NCI-H146 (cell line): ENCODE data around the gene MYO9A.

Experiments
- DNase-seq: peaks from one replicate; lab custom pipeline; 2025; lab: John Stamatoyannopoulos, UW

Gene MYO9A

DNA sequence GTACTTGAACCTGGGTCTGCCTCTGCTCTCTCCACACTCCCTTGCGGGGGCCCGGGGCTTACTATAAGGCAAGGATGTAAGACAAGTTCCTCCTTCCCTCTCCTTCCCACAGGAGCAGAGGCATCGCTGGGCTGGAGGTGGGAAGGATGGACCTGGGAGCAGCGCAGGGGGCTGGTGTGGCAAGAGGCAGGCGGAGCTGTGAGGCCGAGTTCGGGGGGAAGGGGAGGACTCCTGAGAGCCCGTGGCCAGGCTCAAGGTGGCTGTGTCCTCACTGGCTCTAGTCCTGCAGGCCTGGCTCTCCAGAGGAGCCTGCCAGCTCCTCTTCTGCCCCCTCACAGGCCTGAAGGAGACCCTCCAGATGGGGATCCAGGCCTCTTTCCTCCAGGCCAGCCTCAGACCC, 308.6 kb downstream of the MYO9A start:
- no peak for DNase-seq

DNA sequence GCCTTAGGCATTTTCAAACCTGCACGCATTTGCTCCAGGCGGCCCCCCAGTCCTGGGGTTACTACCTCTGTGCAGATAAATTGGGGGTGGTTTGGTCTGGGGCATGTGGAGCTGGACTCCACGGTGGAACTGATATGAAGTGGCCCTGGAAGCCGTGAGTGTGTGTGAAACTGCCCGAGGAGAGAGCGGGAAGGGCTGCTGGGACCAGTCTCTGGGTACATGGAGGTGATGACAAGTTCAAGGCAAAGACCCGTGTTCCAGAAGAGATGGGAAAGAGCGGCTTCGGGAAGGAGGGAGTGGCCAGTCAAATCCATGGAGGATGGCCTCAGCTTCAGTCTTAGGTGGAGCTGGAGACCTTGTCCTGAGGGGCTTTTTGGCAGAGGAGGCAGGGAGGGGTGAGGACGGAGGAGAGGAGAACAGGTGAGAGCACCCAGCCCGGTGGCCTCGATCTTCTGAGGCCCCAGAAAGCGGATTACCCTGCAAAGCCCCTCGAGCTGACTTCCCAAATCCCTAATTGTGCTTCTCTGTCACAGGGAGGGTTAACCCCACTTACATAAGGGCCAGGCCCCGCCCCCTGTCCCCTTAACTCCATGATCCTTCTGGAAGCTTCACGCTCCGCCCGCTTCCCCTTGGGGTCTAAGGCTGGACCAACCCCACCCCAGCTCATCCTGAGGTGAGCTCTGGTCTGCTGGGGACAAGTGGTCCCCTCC, 309.5 kb downstream of the MYO9A start:
- no peak for DNase-seq

DNA sequence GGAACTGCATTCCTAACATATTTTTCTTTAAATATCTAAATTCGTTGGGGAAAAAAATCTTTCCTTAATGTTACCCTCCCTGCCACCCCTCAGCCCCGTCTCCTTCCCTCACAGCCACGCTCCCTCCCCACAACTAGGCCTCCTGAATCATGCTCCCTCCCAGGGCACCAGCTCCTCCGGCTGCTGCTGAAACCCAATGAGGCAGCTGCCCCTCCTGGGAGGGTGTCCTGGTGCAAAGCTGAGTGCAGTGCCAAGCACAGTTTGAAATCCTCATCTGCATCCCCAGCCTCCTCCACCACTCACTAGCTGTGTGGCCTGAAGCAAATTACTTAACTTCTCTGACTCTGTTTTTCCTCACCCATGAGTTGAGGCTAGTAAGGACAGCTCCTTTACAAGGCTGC, 310.3 kb downstream of the MYO9A start:
- DNase-seq, result no peak

DNA sequence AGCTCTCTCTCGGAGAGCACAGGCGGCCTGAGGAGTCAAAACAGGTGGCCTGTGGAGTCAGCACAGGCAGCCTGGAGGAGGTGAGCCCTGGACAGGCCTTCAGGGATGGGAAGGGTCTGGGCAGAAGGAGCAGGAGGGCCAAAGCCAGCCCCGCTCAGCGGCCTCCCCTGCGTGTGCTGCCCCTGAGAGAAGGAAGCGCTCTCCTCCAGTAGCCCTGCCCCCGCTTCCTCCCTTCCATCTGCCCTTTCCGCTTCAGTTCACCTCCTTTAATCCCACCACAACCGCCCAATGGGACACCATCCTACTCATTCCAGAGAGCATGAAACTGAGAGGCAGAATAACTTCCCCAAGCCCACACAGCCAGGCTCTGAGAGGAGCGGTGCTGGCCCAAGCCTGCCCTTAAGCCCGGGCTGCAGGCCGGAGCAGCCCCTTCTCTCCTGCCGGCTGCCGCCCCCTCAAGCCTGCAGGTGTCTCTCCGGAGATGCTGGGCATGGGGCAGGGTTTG, 310.8 kb downstream of the MYO9A start:
- no peak for DNase-seq

DNA sequence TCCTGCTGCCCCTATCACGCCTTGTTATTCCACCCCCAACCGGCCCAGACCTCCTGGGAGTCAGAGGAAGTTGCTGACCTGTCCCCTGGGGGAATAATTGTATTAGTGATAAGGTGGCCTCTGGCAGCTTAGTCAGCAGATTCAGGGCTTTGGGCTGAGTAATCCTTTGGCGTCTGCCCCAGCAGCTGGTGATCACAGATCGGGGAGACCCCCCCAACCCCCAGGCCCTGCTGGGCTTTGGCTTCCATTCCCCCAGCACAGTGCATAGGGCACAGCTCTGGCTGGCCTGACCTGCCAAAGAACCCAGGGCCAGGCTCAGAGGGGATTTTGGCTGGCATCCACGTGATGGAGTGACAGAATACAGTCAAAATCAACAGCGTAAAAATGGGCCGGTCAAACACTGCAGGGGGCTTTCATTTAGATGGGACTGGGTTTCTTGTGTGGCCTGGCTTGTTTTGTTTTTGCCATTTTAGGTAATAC, 311.5 kb downstream of the MYO9A start:
- DNase-seq, result peak; percentile 65

DNA sequence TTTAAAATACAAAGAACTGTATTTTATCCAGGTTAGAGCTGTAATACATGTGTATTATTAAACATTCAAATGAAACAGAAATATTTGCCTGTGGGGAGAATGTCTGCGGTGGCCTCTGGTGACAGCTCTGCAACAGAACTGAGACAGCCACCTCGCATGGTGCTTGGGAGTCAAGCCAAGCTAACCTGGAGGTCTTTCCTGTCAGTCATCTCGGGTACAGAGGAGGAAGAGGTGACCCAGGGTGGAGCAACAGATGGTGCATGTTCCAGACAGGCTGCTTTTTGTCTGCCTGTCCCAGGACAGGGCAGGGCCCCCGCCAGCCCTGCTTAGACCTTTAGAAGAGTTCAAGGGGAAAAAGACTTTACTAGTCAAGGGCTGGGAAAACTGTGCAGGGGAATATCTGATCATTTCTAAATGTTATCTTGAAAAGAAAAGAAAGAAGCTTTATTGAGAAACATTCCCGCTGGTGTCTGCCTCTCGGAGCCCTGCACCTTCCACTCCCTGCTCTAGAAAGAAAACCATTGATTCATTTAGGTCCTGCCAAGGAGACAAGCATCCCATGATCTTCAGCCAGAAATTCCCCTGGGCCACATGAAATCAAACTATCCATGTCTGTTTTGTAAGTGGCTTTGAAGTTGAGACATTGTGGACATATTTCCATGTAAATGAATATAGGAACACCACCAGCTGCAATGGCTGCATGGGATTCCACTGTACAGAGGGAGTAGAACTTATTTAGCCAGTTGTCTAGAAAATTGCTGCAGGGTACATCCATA, 313.1 kb downstream of the MYO9A start:
- DNase-seq, result peak; percentile 9

DNA sequence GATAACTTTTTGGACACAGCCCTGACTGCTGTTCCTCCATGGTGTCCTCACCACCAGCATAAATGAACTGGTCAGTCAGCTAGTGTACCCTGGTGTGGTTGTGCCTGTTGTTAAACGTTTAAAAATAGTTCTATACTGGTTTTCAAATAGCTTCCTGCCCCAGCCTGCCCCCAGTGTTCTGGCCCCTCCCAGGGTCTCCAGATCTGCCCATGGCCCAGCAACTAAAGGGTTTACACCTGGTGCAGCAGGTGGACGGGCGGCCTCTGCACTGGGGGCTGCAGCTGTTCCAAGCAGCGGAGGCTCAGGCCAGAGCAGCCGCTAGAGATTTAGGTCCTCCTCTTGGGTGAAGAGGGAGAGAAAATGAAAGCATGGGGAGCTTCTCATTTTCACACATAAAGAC, 313.7 kb downstream of the MYO9A start:
- peak; percentile 56 for DNase-seq

DNA sequence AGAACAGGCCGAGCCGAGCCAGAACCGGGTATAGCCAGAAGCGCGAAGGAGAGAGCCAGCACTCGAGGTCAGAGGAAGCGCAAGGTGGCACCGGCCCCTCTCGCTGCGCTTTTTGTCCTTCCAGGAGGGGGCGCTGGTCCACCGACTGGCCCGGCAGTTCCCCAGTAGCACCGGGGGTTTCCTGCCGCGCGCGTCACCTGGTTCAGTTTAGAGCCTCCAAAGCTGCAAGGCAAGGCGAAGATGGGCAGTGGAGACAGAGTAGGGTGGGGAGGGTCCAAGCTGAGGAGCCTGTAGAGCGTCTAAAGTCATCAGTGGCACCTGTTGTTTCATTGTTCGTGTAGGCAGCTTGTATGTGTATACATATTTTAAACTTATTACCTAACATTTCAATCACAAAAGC, 315.2 kb downstream of the MYO9A start:
- DNase-seq, result no peak

DNA sequence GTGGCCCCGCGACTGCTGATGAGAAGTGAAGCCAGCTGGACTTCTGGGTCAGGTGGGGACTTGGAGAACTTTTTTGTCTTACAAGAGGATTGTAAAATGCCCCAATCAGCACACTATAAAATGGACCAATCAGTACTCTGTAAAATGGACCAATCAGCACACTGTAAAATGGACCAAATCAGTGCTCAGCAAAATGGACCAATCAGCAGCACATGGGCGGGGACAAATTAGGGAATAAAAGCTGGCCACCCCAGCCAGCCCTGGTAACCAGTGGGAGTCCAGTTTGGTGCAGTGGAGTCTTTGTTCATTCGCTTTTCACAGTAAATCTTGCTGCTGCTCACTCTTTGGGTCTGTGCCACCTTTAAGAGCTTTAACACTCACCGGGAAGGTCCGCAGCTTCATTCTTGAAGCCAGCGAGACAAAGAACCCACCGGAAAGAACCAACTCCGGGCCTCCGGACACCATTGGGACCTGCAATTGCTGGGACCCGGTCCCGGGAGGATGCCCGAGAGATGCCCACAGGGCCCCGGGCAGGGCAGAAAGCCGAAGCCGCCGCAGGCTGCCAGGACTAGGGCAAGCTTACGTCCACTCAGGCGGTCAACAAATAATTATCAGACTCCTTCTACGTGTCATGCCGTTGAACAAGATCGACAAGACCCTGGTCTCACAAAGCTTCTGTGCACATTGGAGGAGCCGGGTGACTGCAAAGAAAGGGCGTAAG, 315.9 kb downstream of the MYO9A start:
- no peak for DNase-seq

DNA sequence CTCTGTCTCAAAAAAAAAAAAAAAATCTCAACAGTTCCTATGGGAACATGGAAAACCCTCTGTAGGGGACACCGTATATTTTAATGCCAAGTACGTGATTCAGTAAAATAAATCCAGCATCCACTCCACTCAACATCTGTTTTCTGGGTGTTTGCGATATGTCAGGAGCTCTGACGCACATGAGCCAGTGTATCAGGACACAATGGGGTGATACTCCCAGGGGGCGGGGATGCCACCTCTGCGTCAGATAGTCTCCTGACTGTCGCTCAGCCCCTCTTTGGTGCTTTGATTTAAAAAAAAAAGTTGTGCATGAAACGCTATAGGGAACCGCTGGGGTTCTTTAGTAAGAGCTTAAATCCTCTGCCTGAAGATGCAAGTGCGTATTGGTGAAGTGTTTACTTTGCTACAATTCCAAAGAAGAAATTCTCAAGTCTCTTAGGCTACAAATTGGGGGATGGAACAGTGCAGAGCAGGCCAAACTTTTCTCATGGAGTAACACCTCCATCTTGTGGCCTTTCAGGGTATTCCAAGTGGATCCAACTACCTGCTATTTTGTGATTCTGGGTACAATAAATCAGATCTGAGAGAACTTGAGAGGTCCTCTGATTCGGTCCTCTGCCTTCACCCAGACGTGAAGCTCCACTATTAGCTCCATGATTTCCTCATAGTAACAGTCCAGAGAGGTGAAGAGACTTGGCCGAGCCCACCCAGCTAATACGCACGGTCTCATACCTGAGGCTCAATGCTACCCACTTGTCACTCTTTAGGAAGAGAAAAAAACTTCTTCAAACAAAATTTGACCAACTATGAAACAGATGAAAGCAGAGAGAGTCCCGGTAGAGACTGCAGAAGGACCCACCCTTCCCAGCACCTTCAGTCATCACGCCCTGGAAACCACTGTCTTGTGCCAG, 316.9 kb downstream of the MYO9A start:
- DNase-seq, result peak; percentile 23

DNA sequence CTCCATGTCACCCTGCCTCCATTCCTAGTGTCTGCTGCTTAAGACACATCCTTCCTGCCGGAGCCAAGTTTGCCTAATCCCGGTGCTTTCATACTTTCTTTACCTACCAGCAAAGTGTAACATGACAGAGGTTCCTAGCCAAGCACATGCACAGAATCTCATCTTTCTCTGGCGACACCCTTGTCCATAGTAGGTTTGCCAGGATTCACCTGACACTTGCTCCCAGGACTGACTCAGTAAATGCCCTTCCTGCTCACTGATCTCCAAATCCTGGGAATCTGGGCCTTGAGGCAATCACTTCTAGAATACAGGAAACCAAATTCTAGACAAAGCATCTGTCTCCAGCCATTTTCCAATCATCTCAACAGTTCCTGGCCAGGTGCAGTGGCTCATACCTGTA, 317.8 kb downstream of the MYO9A start:
- no peak for DNase-seq

DNA sequence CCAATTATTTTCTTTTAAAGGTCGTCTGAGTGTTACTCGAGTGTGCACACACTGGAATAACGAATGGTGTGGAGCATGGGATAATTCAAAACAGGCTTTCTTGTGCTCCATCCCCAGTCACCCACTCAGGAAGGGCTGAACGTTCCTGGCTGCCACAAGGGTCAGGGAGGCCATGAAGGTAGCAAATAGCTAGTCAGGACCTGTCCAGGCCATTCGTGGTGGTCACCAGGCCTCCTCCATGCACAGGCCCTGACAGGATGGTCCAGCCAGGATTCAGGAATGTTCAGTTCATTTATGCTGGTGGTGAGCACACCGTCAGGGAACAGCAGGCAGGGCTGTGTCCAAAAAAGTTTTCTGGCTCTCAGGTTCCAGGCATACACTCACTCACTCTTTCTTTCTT, 319.3 kb downstream of the MYO9A start:
- no peak for DNase-seq

DNA sequence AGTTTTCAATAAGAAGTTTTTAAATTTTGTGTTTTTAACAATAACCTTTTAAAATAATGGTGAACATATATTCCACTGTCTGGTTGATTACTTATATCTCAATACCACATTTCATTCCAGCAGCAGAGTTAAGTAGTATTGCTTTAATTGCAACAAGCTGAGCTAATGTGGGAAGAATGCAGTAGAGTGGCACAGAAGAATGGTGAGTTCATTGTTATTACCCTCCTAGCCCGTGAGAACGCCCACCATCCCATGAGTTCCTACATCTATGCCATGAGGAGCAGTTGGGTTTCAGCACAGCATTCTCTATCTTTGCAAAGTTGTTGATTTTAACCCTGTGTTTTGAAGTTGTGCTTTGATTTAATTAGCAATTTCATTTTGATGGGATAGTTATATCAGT, 325.4 kb downstream of the MYO9A start:
- no peak for DNase-seq

DNA sequence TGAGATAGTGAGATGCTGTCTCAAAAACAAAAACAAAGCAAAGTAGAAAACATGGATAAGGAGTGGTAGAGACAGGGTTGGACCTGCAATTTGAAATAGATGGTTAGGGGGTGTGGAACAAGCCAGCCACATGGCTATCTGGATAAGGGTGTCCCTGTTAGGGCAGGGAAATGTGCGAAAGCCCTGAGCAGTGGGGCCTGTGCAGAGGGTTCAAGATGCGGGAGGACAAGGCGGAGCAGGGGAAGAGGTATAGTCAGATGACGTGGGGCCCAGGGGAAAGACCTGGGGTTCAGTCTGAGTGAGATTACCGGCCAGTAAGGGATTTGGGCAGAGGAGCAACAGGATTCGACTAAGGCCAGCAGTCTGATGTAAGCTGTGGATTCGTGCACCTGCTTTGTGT, 326.0 kb downstream of the MYO9A start:
- no peak for DNase-seq

DNA sequence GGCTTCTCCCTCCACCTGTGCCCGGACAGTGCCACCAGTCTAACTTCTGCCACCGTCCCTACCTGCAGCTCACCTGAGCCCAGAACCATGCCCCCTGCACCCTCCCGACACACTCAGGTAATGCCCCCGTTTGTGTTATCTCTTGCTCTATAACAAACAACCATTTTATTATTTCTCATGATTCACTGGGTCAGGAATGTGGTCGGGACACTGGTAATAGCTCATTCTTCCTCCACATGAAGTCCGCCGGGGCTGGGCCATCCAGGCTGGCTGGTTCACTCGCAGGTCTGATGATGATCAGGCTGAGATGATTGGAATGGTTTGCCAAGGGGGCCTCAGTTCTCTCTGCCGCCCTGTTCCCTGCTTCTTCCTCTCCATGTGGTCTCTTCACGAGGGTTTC, 327.9 kb downstream of the MYO9A start:
- DNase-seq, result no peak

DNA sequence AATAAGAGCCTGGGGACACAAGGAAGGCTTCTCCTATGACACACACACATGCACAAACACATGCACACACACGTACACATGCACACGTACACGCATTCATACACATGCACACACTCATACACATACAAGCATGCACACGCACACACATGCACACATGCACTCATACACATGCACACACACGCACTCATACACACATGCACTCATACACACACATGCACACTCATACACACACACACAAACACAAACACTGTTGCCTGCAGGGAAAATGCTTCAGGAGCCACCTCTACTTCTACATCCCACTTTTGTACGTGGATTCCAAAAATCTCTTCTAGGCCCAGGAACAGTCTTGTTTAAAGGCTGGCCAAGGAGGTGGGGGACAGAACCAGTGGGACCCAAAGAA, 328.3 kb downstream of the MYO9A start:
- no peak for DNase-seq

DNA sequence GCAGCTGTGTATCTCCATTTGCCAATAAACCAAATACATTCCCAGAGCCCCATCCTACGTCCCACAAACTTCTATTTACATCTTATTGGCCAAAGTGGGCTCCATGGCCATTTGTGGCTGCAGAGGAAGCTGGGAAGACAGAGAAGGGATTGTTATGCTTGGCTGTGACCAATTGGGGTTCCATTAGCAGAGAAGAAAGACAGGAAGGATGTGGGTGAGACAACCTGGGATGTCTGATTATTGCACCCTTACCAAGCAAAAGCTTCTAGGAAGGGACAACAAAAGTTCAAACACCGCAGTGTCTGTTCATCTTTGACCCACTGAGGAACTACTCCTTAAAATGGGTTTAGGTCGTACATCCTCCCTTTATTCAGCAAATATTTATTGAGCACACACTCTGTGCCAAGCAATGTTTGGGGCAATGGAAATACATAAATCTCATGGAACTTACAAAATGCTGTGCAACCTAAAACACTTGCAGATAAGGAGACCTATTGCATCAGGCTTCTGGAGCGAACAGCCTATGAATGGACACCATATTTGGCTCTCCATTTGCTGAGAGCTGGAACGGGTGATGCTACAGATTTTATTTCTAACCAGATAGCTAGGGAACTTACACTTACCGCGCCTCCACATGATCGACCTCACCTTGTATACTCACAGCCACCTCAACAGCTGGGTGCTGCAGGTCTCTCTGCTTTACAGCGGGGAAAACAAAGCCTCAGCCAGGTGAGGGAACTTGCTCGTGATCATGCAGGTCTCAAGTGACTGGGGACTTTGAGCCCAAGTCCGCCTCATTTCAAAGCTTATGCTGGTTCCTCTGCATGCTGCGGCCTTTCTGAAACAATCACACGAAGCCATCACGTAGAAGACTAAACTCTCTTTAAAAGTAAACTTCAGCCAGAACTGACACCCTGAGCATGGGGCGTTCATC, 329.0 kb downstream of the MYO9A start:
- DNase-seq, result no peak

DNA sequence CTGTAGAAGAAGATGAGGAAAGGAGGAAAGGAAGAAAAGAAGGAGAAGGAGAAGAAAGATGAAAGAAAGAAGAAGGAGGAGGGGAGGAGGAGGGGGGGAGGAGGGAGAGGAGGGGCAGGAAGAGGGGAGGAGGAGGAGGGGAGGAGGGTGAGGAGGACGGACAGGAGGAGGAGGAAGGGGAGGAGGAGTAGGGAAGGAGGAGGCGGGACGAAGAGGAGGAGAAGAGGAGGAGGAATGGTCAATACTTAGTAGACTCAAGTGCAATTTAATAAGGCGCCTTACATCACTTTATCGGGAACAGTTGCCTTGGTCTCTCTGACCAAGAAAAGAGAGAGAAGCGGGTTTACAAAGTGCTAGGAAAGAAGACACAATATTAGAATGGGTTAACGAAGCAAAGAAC, 331.3 kb downstream of the MYO9A start:
- DNase-seq, result no peak

DNA sequence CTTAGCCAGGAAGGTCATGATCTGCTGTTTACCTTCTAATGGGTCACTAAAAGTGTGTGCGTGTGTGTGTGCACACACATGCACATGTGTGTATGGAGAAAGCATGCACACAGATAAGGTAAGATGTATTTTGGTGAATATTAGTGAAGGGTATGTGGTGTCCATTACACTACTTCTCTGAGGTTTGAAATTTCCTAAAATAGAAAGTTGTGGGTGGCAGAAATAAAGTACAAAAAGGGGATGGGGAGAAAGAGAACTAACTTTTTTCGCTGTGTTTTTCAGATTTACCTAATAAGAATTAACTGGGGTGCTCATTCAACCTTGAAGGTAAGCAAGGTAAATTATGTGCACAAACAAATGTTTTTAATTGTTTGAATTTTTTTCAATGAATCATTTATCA, 332.0 kb downstream of the MYO9A start:
- DNase-seq, result no peak

DNA sequence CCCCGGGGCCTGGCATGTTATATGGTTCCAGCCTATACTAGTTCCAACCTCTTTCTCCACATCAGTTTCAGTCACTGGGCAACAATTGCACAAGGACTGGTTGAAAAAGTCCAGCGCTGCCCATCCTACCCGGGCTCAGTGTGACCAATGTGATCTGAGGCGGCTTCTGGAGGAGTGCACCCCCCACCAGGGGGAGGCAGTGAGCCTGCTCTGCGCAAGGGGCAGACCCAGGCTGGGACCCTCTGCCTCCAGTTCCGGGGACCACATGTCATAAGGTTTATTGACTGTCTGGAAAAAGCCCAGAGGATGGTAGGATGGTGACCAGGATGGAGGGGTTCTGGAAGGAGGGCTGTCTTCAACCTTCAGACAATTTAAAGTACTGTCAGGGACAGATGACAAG, 333.2 kb downstream of the MYO9A start:
- no peak for DNase-seq
